ENCODE data around the gene SGMS1.

DNA sequence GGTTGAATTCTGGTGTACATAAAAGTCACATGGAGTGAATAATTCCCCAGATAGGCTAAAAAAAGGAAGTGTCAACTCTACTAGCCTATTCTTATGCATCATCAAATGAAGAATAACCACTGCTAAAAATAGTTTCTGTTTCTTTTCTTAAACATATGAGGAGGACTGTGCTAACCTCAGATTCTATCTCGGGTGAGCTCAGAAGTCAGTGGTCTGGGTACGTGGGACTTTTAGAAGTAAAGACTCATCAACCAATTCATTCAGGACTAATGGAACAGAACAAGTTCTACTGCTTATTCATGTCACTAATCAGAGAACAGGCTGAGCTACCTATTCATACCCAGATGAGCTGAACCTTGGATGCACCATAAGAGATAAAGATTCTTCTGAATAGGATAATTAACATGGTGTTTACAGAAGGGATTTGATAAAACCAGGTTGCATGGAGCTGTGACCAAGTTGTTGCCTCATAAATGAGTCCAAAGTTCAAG, 362.9 kb downstream of the SGMS1 start:
- TF ChIP-seq, protein P1, sequence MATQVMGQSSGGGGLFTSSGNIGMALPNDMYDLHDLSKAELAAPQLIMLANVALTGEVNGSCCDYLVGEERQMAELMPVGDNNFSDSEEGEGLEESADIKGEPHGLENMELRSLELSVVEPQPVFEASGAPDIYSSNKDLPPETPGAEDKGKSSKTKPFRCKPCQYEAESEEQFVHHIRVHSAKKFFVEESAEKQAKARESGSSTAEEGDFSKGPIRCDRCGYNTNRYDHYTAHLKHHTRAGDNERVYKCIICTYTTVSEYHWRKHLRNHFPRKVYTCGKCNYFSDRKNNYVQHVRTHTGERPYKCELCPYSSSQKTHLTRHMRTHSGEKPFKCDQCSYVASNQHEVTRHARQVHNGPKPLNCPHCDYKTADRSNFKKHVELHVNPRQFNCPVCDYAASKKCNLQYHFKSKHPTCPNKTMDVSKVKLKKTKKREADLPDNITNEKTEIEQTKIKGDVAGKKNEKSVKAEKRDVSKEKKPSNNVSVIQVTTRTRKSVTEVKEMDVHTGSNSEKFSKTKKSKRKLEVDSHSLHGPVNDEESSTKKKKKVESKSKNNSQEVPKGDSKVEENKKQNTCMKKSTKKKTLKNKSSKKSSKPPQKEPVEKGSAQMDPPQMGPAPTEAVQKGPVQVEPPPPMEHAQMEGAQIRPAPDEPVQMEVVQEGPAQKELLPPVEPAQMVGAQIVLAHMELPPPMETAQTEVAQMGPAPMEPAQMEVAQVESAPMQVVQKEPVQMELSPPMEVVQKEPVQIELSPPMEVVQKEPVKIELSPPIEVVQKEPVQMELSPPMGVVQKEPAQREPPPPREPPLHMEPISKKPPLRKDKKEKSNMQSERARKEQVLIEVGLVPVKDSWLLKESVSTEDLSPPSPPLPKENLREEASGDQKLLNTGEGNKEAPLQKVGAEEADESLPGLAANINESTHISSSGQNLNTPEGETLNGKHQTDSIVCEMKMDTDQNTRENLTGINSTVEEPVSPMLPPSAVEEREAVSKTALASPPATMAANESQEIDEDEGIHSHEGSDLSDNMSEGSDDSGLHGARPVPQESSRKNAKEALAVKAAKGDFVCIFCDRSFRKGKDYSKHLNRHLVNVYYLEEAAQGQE (IDR thresholded peaks at IDR 0.05), result no peak
- TF ChIP-seq POLR2A (IDR thresholded peaks at IDR 0.05; ENCODE audit: low read length) (no peak), SMC3 (IDR thresholded peaks at IDR 0.05) (no peak), MAFK (IDR thresholded peaks at IDR 0.05; ENCODE audit: partially characterized antibody) (no peak), TP53 (CRISPR knock-in tag; IDR thresholded peaks at IDR 0.05) (no peak), CBX2 (IDR thresholded peaks at IDR 0.05; ENCODE audit: borderline replicate concordance, low read depth) (no peak), RCOR1 (IDR thresholded peaks at IDR 0.05; ENCODE audit: low read depth, low read length) (no peak)
- TF ChIP-seq, protein P2, sequence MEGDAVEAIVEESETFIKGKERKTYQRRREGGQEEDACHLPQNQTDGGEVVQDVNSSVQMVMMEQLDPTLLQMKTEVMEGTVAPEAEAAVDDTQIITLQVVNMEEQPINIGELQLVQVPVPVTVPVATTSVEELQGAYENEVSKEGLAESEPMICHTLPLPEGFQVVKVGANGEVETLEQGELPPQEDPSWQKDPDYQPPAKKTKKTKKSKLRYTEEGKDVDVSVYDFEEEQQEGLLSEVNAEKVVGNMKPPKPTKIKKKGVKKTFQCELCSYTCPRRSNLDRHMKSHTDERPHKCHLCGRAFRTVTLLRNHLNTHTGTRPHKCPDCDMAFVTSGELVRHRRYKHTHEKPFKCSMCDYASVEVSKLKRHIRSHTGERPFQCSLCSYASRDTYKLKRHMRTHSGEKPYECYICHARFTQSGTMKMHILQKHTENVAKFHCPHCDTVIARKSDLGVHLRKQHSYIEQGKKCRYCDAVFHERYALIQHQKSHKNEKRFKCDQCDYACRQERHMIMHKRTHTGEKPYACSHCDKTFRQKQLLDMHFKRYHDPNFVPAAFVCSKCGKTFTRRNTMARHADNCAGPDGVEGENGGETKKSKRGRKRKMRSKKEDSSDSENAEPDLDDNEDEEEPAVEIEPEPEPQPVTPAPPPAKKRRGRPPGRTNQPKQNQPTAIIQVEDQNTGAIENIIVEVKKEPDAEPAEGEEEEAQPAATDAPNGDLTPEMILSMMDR (IDR thresholded peaks at IDR 0.05), result no peak
- TF ChIP-seq, protein P3, sequence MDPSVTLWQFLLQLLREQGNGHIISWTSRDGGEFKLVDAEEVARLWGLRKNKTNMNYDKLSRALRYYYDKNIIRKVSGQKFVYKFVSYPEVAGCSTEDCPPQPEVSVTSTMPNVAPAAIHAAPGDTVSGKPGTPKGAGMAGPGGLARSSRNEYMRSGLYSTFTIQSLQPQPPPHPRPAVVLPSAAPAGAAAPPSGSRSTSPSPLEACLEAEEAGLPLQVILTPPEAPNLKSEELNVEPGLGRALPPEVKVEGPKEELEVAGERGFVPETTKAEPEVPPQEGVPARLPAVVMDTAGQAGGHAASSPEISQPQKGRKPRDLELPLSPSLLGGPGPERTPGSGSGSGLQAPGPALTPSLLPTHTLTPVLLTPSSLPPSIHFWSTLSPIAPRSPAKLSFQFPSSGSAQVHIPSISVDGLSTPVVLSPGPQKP (IDR thresholded peaks at IDR 0.05; ENCODE audit: low read depth, low read length), result no peak
- TF ChIP-seq, protein P4, sequence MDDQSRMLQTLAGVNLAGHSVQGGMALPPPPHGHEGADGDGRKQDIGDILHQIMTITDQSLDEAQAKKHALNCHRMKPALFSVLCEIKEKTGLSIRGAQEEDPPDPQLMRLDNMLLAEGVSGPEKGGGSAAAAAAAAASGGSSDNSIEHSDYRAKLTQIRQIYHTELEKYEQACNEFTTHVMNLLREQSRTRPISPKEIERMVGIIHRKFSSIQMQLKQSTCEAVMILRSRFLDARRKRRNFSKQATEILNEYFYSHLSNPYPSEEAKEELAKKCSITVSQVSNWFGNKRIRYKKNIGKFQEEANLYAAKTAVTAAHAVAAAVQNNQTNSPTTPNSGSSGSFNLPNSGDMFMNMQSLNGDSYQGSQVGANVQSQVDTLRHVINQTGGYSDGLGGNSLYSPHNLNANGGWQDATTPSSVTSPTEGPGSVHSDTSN (IDR thresholded peaks at IDR 0.05), result no peak
- TF ChIP-seq, protein P5, sequence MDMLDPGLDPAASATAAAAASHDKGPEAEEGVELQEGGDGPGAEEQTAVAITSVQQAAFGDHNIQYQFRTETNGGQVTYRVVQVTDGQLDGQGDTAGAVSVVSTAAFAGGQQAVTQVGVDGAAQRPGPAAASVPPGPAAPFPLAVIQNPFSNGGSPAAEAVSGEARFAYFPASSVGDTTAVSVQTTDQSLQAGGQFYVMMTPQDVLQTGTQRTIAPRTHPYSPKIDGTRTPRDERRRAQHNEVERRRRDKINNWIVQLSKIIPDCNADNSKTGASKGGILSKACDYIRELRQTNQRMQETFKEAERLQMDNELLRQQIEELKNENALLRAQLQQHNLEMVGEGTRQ (IDR thresholded peaks at IDR 0.05), result no peak

All from A549 (cell line).